Heart left ventricle (tissue), 16 donors: ENCODE results near the gene FSHR. TPM values are rescaled to one million over a fixed set of nuclear protein-coding genes. Genes with fewer than 3 reads are reported as not detected.

Experiments
- ATAC-seq, 4 donors: fragments of 200-7000 bp; cut with Tn5 transposase; one replicate each; pipeline ENCODE4 v1.9.1; 2020 to 2022; ENCODE audit warnings: moderate library complexity in 4 of 4, mild to moderate bottlenecking in 3 of 4, moderate number of reproducible peaks in 1 of 4
- DNase-seq, 5 donors: peaks; one replicate each; pipeline ENCODE4 v3.0.0-alpha.2; 2020
- H3K27ac ChIP-seq, 12 donors: fragments of 200-600 bp; sonication (generic) in 4 of 12; one replicate each; pipeline versions ENCODE4 v1.5.0 to v1.8.0; 2016 to 2022; ENCODE audit warnings: mild to moderate bottlenecking in 2 of 12
- H3K27me3 ChIP-seq, 9 donors: fragments of 200-600 bp; sonication (generic) in 2 of 9; one replicate each; pipeline versions ENCODE4 v1.5.1 to v1.8.0; 2016 to 2022; ENCODE audit warnings: mild to moderate bottlenecking in 3 of 9
- H3K36me3 ChIP-seq, 9 donors: fragments of 200-600 bp; sonication (generic) in 2 of 9; one replicate each; pipeline versions ENCODE4 v1.5.0 to v1.8.0; 2018 to 2022; ENCODE audit warnings: mild to moderate bottlenecking in 2 of 9
- H3K4me1 ChIP-seq, 12 donors: fragments of 200-600 bp; sonication (generic) in 4 of 12; one replicate each; pipeline versions ENCODE4 v1.5.0 to v1.8.0; 2016 to 2022; ENCODE audit warnings: mild to moderate bottlenecking in 3 of 12
- H3K4me3 ChIP-seq, 12 donors: fragments of 200-600 bp; sonication (generic) in 4 of 12; one replicate each; pipeline versions ENCODE4 v1.5.0 to v1.8.0; 2017 to 2022; ENCODE audit warnings: mild to moderate bottlenecking in 9 of 12, moderate library complexity in 4 of 12
- H3K9me3 ChIP-seq, 12 donors: fragments of 200-600 bp; sonication (generic) in 4 of 12; one replicate each; pipeline versions ENCODE4 v1.5.0 to v1.8.0; 2016 to 2022; ENCODE audit warnings: mild to moderate bottlenecking in 1 of 12
- CTCF ChIP-seq, 12 donors: fragments of 200-600 bp; sonication (generic) in 4 of 12; IDR thresholded peaks; one replicate each; pipeline versions ENCODE4 v1.5.0 to v1.8.0; 2018 to 2022; ENCODE audit warnings: antibody characterized with exemption in 12 of 12, mild to moderate bottlenecking in 5 of 12
- POLR2A ChIP-seq, 2 donors: fragments of 450-650 bp; IDR thresholded peaks; one replicate each; pipeline ENCODE4 v1.6.1; 2017; ENCODE audit warnings: antibody characterized with exemption in 2 of 2, mild to moderate bottlenecking in 2 of 2, moderate library complexity in 2 of 2
- WGBS, 4 donors: extraction: QIAGEN DNeasy Blood & Tissue Kit in 2 of 4; methylation state at CpG; one replicate each; pipeline versions ENCODE4 v1.1.5 to v1.1.7; 2013 to 2018; 5-methylcytosine and 5-hydroxymethylcytosine counted together
- intact Hi-C, 10 donors: fragments of 100-400 bp; cut with DNase I; formaldehyde crosslinking; loops; one replicate each; pipeline versions ENCODE4 v1.11.1 to v1.14.2; 2022
- polyA plus RNA-seq, 2 donors: library from polyadenylated mRNA; stranded (reverse); fragments of 200-250 nt; gene quantifications; one replicate each; pipeline ENCODE4 v1.2.3, GENCODE V29; 2013
- total RNA-seq, 9 donors: library from RNA; depleted of rRNA in 2 of 9; stranded (reverse); fragments of >200 nt in 2 of 9; fragmentation: NEBNext Ultra II Directional in 3 of 9; extraction: Animal tissue kit (Norgen Biotek cat#: 25700) in 3 of 9; gene quantifications; one replicate each; pipeline versions ENCODE4 v1.1.0 to v1.2.4, GENCODE V29; 2016 to 2023
- donor health status: ischemic (EF 13 %, LVEDD 7.1; RV severe dilation, severe dysfunction).
- donor health status: healthy with polysubstance abuse.
- donor health status: DM: no; HTN: yes; CAD: no.
- donor health status: DM: no; HTN: no; CAD: no.
- donor health status: ischemic (EF 25% LVEDD 6.9; RV normal size, moderate dysfunction).
- donor health status: ischemic (EF 25% LVEDD 5.7; RV mildly dilated, moderate dysfunction).
- donor health status: healthy.
- donor health status: DM: yes; HTN: yes; CAD: no.
- donor health status: ischemic (EF 35%, LVEDD 5.7; RV mildly dilated, moderate dysfunction).
- donor health status: nonischemic (EF 11% LVEDD 7.7; RV severe dilation, severe dysfunction).
- donor health status: DM: yes; HTN: yes; CAD: no.
- donor health status: PGD.
- donor health status: ischemic (EF 29% LVEDD 5.4; RV normal size, mild dysfunction).
- donor health status: nonischemic (EF 23%, LVEDD 6.1; RV moderate dilation, normal function).

Gene FSHR
- total and polyA plus RNA-seq, 11 donors = 0.19 to 0.75 (median 0.39) TPM; not detected in 5

- TF ChIP-seq POLR2A (IDR thresholded peaks at IDR 0.05) (no peak), CTCF (IDR thresholded peaks at IDR 0.05) (no peak)
- 66 to 72% (median 69%) methylated on average over 4 of the region's 4 CpGs for WGBS, 4 donors
- ATAC-seq = no peak
- Histone ChIP-seq H3K27ac (no peak overlapping the region), H3K4me3 (no peak overlapping the region), H3K9me3 (no peaks in the 10 kb centered on the region), H3K36me3 (no peaks in the 10 kb centered on the region), H3K27me3 (no peaks in the 10 kb centered on the region), H3K4me1 (no peaks in the 10 kb centered on the region)
- intact Hi-C loops = no loop called here
- DNase-seq = no peak
Observed at GRCh38 chr2:49189512-49190225, 35.4 kb upstream of the FSHR start.

GRCh38 chr2:49186050-49186648 lies 31.8 kb upstream of the FSHR start:
- Histone ChIP-seq H3K4me3 (no peak overlapping the region), H3K9me3 (no peaks in the 10 kb centered on the region), H3K36me3 (no peaks in the 10 kb centered on the region), H3K27me3 (no peaks in the 10 kb centered on the region), H3K27ac (no peak overlapping the region), H3K4me1 (no peaks in the 10 kb centered on the region)
- DNase-seq (no peak), ATAC-seq (no peak)
- intact Hi-C loops = no loop called here
- no peak for TF ChIP-seq POLR2A (IDR thresholded peaks at IDR 0.05)
- TF ChIP-seq CTCF (IDR thresholded peaks at IDR 0.05) = no peak
- WGBS, 4 donors = 85 to 90% (median 86%) methylated on average over 10 of the region's 10 CpGs

GRCh38 chr2:49178656-49179055 lies 24.3 kb upstream of the FSHR start:
- no peaks in the 10 kb centered on the region for H3K9me3 ChIP-seq
- WGBS, 4 donors = 76 to 92% (median 84%) methylated on average over 7 of the region's 7 CpGs
- no peak for TF ChIP-seq POLR2A (IDR thresholded peaks at IDR 0.05)
- TF ChIP-seq CTCF (IDR thresholded peaks at IDR 0.05) = no peak
- no peak overlapping the region for H3K4me3 ChIP-seq
- intact Hi-C loops = no loop called here
- H3K27me3 ChIP-seq = no peaks in the 10 kb centered on the region
- DNase-seq (no peak), ATAC-seq (no peak)
- H3K27ac ChIP-seq = no peak overlapping the region
- no peaks in the 10 kb centered on the region for H3K36me3 ChIP-seq
- H3K4me1 ChIP-seq = no peaks in the 10 kb centered on the region

GRCh38 chr2:49177194-49177593 lies 22.9 kb upstream of the FSHR start:
- Histone ChIP-seq H3K36me3 (no peaks in the 10 kb centered on the region), H3K27me3 (no peaks in the 10 kb centered on the region), H3K4me1 (no peaks in the 10 kb centered on the region), H3K9me3 (no peaks in the 10 kb centered on the region), H3K4me3 (no peak overlapping the region), H3K27ac (no peak overlapping the region)
- intact Hi-C loops = no loop called here
- DNase-seq = no peak
- no peak for TF ChIP-seq CTCF (IDR thresholded peaks at IDR 0.05)
- no peak for TF ChIP-seq POLR2A (IDR thresholded peaks at IDR 0.05)
- ATAC-seq = no peak
- WGBS, 4 donors = 98 to 100% (median 99%) methylated on average over 1 of the region's 1 CpG
